Measurements from ENCODE around the gene AGAP1. TPM values are rescaled to one million over a fixed set of nuclear protein-coding genes. Genes with fewer than 3 reads are reported as not detected.

Gene AGAP1
- total RNA-seq, 1 donor = 18.5 TPM

DNA sequence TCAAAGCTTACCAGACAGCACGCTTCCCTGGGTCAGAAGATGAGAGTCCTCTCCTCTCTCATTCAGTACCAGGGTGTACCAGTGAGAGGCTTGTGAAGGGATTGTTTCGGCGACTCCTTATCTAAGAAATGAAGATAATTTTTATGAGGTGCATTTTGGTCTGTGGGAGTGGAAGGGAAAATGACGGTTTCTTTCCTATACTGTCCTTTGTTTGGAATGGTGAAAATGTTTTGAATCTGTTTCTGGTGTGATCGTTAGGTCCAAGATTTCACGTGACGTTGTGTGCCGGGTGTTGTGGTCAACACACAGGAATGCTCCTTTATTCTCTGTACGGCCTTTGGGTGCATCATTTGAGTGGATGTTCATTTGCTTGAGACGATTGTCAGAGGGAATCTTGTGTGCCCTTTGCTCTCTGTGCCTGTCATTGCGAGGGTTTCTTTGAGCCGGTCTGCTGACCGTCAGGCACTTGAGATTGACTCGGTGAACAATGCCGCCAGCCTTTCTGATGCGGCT is 183.5 kb downstream of the AGAP1 start:
- peaks cover 15% of the 10 kb centered on the region for H3K4me1 ChIP-seq (ENCODE audit: insufficient read depth, low read length)
- H2AFZ ChIP-seq (ENCODE audit: low read length) = no peak overlapping the region
- H3K4me2 ChIP-seq (ENCODE audit: insufficient read depth, low read length) = no peak overlapping the region
- H3K27me3 ChIP-seq (ENCODE audit: insufficient read depth, low read length) = no peaks in the 10 kb centered on the region
- H3K4me3 ChIP-seq (ENCODE audit: insufficient read depth, low read length) = no peak overlapping the region
- peaks cover 75% of the 10 kb centered on the region for H4K20me1 ChIP-seq (ENCODE audit: insufficient read depth, low read length)
- no peaks in the 10 kb centered on the region for H3K9me3 ChIP-seq (ENCODE audit: low read depth, low read length)
- TF ChIP-seq, protein P1, sequence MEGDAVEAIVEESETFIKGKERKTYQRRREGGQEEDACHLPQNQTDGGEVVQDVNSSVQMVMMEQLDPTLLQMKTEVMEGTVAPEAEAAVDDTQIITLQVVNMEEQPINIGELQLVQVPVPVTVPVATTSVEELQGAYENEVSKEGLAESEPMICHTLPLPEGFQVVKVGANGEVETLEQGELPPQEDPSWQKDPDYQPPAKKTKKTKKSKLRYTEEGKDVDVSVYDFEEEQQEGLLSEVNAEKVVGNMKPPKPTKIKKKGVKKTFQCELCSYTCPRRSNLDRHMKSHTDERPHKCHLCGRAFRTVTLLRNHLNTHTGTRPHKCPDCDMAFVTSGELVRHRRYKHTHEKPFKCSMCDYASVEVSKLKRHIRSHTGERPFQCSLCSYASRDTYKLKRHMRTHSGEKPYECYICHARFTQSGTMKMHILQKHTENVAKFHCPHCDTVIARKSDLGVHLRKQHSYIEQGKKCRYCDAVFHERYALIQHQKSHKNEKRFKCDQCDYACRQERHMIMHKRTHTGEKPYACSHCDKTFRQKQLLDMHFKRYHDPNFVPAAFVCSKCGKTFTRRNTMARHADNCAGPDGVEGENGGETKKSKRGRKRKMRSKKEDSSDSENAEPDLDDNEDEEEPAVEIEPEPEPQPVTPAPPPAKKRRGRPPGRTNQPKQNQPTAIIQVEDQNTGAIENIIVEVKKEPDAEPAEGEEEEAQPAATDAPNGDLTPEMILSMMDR (IDR thresholded peaks at IDR 0.05; ENCODE audit: extremely low read depth, low read depth, low read length) = no peak
- peaks cover 69% of the 10 kb centered on the region for H3K79me2 ChIP-seq (ENCODE audit: insufficient read depth, low read length)
- no peak overlapping the region for H3K27ac ChIP-seq (ENCODE audit: low read depth, low read length)
- H3K36me3 ChIP-seq (ENCODE audit: insufficient read depth, low read length) = no peaks in the 10 kb centered on the region
- DNase-seq (ENCODE audit: insufficient read length, low spot score, missing footprints) = peak; percentile 75

DNA sequence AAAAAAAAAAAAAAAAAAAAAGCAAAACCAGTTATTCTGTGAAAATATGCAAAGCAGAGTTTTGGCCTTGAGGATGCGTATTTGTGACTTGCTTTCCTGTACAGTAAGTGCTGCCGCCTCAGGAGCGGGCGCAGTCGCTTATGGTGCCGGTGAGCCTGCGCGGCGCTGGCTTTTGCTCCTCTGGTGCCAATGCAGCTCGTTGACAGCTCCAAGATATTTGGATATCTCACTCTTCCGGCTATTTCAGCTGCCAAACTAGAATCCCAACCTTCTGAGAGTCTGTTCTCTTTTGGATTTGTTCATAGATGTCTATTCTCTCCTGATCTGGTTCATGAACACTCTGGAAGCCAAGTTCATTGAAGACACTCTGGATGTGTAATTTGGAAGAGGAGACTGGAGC is 184.1 kb downstream of the AGAP1 start:
- no peaks in the 10 kb centered on the region for H3K27me3 ChIP-seq (ENCODE audit: insufficient read depth, low read length)
- peaks cover 72% of the 10 kb centered on the region for H4K20me1 ChIP-seq (ENCODE audit: insufficient read depth, low read length)
- no peaks in the 10 kb centered on the region for H3K9me3 ChIP-seq (ENCODE audit: low read depth, low read length)
- H3K36me3 ChIP-seq (ENCODE audit: insufficient read depth, low read length) = no peaks in the 10 kb centered on the region
- H3K79me2 ChIP-seq (ENCODE audit: insufficient read depth, low read length) = peaks cover 73% of the 10 kb centered on the region
- H3K4me2 ChIP-seq (ENCODE audit: insufficient read depth, low read length) = no peak overlapping the region
- H3K27ac ChIP-seq (ENCODE audit: low read depth, low read length) = no peak overlapping the region
- DNase-seq (ENCODE audit: insufficient read length, low spot score, missing footprints) = no peak
- no peak overlapping the region for H2AFZ ChIP-seq (ENCODE audit: low read length)
- H3K4me3 ChIP-seq (ENCODE audit: insufficient read depth, low read length) = no peak overlapping the region
- H3K4me1 ChIP-seq (ENCODE audit: insufficient read depth, low read length) = peaks cover 10% of the 10 kb centered on the region
- TF ChIP-seq, protein P1 (IDR thresholded peaks at IDR 0.05; ENCODE audit: extremely low read depth, low read depth, low read length) = no peak

DNA sequence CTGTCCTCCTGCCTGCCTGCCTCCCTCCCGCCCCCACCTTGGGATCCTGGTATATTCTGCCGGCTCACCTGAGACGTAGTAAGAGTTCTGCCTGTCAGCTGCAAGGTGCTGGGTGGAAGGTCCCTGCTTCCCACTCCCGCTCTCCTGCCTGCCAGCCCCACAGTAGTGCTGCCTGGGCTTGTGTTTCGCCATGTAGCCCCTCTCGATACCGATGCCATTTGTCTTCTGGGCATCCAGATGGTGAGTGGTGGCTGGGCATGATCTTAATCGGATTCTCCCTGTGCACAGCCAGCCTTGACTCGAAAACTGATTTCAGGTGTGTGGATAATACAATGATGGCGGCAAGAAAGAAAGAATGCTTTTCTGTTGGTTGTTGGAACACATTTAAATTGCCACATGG is 184.9 kb downstream of the AGAP1 start:
- Histone ChIP-seq H3K27ac (ENCODE audit: low read depth, low read length) (no peak overlapping the region), H3K27me3 (ENCODE audit: insufficient read depth, low read length) (no peaks in the 10 kb centered on the region), H3K79me2 (ENCODE audit: insufficient read depth, low read length) (peaks cover 65% of the 10 kb centered on the region), H3K4me2 (ENCODE audit: insufficient read depth, low read length) (no peak overlapping the region), H3K4me3 (ENCODE audit: insufficient read depth, low read length) (no peak overlapping the region), H2AFZ (ENCODE audit: low read length) (no peak overlapping the region), H3K9me3 (ENCODE audit: low read depth, low read length) (no peaks in the 10 kb centered on the region), H3K4me1 (ENCODE audit: insufficient read depth, low read length) (peaks cover 10% of the 10 kb centered on the region), H3K36me3 (ENCODE audit: insufficient read depth, low read length) (no peaks in the 10 kb centered on the region), H4K20me1 (ENCODE audit: insufficient read depth, low read length) (peaks cover 64% of the 10 kb centered on the region)
- DNase-seq (ENCODE audit: insufficient read length, low spot score, missing footprints) = no peak
- TF ChIP-seq, protein P1 (IDR thresholded peaks at IDR 0.05; ENCODE audit: extremely low read depth, low read depth, low read length) = no peak

DNA sequence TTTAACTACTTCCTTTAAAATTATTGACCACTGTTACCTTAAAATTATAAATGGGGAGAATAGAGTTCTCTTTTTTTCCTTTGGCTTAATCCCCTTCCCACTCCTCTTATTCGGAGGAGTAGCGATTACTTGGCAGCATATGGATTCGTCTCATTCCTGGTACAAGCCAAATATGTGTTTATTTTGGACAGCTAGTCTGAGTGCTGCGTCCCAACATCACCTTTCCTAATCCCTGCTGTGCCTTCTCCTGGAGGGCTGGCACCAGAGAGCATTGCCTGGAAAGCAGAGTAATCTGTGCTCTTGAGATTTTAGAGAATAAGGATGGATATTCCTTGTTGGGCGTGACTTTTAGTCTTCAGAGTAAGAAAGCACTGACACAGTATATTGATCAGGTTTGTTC is 185.6 kb downstream of the AGAP1 start:
- TF ChIP-seq, protein P1 (IDR thresholded peaks at IDR 0.05; ENCODE audit: extremely low read depth, low read depth, low read length) = no peak
- Histone ChIP-seq H3K27ac (ENCODE audit: low read depth, low read length) (no peak overlapping the region), H3K4me1 (ENCODE audit: insufficient read depth, low read length) (peaks cover 10% of the 10 kb centered on the region), H3K27me3 (ENCODE audit: insufficient read depth, low read length) (no peaks in the 10 kb centered on the region), H2AFZ (ENCODE audit: low read length) (no peak overlapping the region), H3K79me2 (ENCODE audit: insufficient read depth, low read length) (peaks cover 62% of the 10 kb centered on the region), H3K9me3 (ENCODE audit: low read depth, low read length) (no peaks in the 10 kb centered on the region), H3K36me3 (ENCODE audit: insufficient read depth, low read length) (no peaks in the 10 kb centered on the region), H3K4me2 (ENCODE audit: insufficient read depth, low read length) (no peak overlapping the region), H3K4me3 (ENCODE audit: insufficient read depth, low read length) (no peak overlapping the region), H4K20me1 (ENCODE audit: insufficient read depth, low read length) (peaks cover 60% of the 10 kb centered on the region)
- no peak for DNase-seq (ENCODE audit: insufficient read length, low spot score, missing footprints)
